Suppressor macrophage treated with lipopolysaccharide for 1 hour (primary cell): ENCODE results near the gene PTPRN2.
A peak's percentile ranks its signal among the peaks of the same experiment; 100 is the strongest.
"Not testable (repeated sequence)": the region's sequence is repeated elsewhere in the genome, so short reads cannot be mapped to it uniquely, and the experiment has no call there.

Experiments
- DNase-seq, 3 donors: peaks; one replicate each; pipeline ENCODE4 v3.0.0-alpha.2; 2020 to 2022

PTPRN2 gene

DNA sequence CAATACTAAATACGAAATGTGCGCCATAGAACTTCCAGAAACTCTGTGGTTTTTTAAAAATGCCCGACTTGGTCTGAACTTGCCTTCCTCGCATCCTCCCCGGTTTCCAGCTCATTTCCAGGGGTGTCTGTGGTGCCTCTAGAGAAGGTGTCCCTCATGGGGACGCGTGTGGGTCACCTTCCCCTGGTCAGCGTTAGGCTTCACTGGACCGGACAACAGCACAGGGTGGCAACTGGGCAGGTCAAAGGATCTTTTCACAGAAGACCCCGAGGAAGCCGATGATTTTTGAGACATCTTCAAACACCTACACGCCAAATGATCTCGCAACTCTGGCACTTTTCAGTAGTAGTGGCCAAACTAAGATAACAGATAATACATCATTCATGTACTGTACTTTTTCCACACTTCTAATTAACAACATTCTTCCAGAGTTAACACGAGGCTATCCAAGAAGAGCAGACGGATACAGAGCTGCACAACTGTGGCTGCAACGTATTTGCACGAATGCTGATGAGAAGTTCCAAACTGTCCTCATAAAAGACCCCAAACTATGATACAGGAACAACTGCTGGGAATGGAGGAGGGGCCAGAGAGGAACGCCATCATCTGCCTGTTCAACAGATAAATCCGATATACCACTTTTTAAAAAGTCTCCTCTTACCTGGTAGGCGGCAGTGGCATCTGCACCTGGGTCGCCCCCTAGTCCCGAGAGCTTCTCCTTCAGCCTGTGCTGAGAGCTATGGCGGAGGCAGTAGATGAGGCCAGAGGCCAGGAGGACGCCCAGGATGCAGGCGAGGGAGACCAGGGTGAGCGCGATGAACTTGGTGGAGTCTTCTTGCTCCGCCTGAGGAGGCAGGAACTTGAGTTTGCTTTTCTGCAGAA, 905.3 kb downstream of the PTPRN2 start:
- DNase-seq = peak in 1 of 3 donors; percentile 12

DNA sequence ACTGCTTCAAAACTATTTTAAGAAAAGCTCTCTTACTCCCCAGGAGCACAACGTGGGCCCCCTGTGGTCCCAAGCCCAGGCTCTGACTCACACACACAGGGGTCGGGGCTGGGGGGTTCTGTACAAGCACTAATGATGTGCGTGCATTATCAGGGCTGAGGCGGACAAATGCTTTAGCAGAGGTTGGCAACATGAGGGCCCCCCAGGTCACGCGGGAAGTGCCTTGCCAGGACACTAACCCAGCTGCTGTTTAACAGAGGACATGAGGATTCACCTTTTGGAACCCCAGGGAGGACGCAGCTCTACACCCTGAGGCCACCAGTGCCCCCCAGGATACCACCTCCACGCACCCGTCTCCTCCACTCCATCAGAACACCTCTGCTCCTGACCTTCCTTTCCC, 908.0 kb downstream of the PTPRN2 start:
- DNase-seq = no peak

DNA sequence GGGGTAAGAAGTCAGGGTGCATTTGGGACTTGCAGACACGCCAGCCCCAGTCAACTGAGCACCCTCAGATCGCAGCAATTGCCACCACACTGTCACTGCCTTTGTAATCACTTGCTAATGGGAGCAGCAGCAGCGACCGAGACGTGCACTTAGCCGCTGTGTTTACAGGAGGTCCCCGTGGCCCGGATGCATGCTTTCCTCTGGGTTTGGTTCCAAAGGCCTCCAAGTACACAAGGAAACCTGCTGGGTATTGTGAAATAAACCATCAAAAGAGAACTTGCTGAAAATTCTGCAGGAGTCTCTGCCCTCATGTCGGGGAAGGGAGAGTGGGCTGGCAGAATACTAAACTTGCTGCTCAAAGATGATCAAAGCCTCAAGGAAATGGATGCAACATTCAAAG, 909.1 kb downstream of the PTPRN2 start:
- DNase-seq = no peak

- no peak for DNase-seq
Observed at GRCh38 chr7:157676456-157677255, 911.0 kb downstream of the PTPRN2 start.

DNA sequence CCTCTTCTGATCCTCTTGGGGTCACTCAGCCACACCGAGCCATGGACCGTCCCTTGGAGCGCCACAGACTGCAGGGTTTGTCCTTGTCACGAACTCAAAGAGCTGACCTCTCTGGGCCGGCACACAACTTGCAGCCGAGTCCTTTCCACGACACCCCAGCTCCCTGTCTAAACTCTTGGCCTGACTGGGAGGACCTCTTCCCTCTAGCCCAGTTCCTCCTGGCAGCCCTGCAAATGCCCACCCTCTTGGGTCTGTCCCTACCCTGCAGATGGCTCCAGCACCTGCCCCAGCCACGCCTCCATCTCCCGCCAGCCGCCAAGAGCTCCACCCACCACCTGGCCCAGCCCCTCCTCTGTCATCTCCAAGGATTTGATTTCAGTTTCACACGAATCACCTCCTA, 911.6 kb downstream of the PTPRN2 start:
- DNase-seq = no peak

GRCh38 chr7:157675427-157675927, 912.1 kb downstream of the PTPRN2 start:
- DNase-seq = no peak

DNA sequence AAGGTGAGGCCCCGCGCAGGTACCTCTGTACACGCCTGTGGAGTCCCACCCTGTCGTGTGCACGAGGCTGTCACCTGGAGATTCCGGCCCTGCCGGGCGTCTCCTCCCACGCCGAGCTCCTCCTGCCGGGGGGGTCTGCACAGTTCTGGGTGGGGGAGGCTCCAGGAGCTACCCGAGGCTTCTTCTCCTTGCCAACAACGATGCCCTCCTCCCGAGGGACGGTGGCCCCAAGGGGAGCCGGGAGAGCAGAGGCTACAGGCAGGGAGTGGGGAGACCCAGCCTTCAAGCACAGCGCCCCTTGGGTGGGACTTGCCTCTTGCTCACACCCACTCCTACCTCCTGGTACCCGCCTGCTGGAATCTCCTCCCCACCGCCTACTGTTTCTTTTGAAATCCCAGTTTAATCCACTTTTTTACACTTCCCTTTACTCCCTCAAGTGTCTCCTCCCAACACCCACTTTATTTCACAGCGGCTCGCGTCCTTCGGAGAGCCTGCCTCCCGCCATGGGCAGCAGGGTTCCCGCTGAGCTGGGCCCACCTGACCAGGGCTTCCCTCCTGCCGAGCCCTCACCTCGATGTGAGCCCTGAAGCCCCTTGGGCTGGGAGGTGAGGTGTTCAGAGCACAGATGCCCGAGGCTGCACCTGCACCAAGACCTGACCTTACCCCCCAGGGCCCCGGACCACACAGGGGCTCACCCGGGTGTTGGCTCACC, 912.8 kb downstream of the PTPRN2 start:
- DNase-seq = no peak

- no peak for DNase-seq
Observed at GRCh38 chr7:157674027-157674714, 913.5 kb downstream of the PTPRN2 start.

- no peak for DNase-seq
Observed at GRCh38 chr7:157673573-157673972, 914.0 kb downstream of the PTPRN2 start.

DNA sequence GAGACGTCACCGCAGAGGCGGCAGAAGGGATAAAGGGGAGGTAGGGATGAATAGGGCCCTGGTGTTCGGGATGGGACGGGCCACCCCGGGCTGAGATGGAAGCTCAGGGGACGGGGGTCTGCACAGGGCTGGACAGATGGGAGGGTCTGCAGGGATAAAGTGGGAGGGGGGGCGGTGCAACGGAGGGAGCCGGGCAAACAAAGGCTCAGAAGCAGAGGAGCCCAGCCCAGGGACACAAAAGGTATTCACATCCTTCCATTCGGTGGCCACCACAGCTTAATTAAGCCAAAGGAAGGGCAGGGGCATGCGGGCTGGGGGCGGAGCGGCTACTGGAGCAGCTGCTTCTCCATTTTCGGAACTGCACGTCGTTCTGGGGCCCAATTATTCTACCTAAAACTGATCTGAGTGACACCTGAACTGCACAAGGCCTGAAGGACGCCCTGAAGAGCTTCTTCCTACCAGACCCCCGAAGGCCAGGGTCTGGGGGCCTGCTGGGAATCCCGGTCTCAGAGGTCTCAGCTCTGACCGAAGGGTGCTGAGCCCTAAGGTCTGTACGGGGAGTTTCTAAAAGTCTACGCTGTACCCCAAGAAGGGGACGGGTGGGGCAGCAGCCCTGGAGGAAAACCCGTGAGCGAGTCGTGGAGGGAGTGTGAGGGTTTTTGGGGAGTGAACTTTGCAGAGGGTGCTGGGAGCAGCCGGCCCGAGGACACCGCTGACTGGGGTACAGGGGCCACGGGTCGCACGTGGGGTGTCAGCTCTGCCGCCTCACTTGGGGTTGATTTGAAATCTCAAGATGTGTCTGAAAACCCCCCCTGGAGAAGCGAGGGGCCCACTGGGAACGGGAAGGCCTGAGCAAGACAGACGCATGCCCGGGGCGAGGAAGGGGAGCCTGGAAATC, 916.0 kb downstream of the PTPRN2 start:
- DNase-seq = no peak

GRCh38 chr7:157670490-157671357, 916.9 kb downstream of the PTPRN2 start:
- no peak for DNase-seq

- no peak for DNase-seq
Observed at GRCh38 chr7:157669768-157670351, 917.8 kb downstream of the PTPRN2 start.

GRCh38 chr7:157668884-157669767, 918.5 kb downstream of the PTPRN2 start:
- no peak for DNase-seq

GRCh38 chr7:157668221-157668883, 919.3 kb downstream of the PTPRN2 start:
- DNase-seq = no peak

- no peak for DNase-seq
Observed at GRCh38 chr7:157667731-157668130, 919.9 kb downstream of the PTPRN2 start.

- no peak for DNase-seq
Observed at GRCh38 chr7:157667261-157667660, 920.4 kb downstream of the PTPRN2 start.

- no peak for DNase-seq
Observed at GRCh38 chr7:157666530-157667040, 921.0 kb downstream of the PTPRN2 start.

DNA sequence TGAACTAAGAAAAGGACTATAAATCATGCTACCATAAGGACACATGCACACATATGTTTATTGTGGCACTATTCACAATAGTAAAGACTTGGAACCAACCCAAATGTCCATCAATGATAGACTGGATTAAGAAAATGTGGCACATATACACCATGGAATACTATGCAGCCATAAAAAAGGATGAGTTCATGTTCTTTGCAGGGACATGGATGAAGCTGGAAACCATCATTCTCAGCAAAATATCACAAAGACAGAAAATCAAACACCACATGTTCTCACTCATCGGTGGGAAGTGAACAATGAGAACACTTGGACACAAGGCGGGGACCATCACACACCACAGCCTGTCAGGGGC, 922.0 kb downstream of the PTPRN2 start:
- not testable (repeated sequence) for DNase-seq
